ENCODE results near the gene NPPC. TPM values are rescaled to one million over a fixed set of nuclear protein-coding genes. Genes with fewer than 3 reads are reported as not detected.

The NPPC gene
- total RNA-seq, 2 donors from 2014 or later, result not detected

DNA sequence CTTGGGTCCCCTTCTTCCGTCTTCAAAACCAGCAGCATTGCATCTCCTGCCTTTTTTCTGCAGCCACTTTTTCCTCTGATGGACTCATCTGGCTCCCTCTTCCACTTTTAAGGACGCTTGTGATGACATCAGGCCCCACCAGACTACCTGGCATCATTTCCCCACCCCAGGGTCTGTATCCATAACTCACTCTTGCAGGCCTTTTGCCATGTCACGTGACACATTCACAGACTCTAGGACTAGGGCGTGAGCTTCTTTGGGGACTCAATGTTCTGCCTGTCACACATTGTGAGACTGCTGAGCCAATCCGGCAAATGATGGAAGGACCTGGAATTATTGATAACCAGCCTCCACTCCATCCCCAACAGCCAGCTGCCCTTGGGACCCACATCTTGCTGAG, 23.6 kb downstream of the NPPC start:
- Histone ChIP-seq H3K4me3 (no peak overlapping the region), H3K4me1 (ENCODE audit: control insufficient read depth in 1 of 2, low read depth in 2 of 2) (no peaks in the 10 kb centered on the region), H3K36me3 (no peaks in the 10 kb centered on the region), H3K27ac (no peak overlapping the region), H3K9me3 (no peaks in the 10 kb centered on the region), H3K27me3 (replicated peaks; ENCODE audit: insufficient read depth) (no peaks in the 10 kb centered on the region)
- ATAC-seq (ENCODE audit: insufficient number of reproducible peaks, low FRiP score, low read depth) (no peak), DNase-seq (ENCODE audit: low spot score) (no peak)
- TF ChIP-seq, protein P1, sequence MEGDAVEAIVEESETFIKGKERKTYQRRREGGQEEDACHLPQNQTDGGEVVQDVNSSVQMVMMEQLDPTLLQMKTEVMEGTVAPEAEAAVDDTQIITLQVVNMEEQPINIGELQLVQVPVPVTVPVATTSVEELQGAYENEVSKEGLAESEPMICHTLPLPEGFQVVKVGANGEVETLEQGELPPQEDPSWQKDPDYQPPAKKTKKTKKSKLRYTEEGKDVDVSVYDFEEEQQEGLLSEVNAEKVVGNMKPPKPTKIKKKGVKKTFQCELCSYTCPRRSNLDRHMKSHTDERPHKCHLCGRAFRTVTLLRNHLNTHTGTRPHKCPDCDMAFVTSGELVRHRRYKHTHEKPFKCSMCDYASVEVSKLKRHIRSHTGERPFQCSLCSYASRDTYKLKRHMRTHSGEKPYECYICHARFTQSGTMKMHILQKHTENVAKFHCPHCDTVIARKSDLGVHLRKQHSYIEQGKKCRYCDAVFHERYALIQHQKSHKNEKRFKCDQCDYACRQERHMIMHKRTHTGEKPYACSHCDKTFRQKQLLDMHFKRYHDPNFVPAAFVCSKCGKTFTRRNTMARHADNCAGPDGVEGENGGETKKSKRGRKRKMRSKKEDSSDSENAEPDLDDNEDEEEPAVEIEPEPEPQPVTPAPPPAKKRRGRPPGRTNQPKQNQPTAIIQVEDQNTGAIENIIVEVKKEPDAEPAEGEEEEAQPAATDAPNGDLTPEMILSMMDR (IDR thresholded peaks at IDR 0.05), result no peak

DNA sequence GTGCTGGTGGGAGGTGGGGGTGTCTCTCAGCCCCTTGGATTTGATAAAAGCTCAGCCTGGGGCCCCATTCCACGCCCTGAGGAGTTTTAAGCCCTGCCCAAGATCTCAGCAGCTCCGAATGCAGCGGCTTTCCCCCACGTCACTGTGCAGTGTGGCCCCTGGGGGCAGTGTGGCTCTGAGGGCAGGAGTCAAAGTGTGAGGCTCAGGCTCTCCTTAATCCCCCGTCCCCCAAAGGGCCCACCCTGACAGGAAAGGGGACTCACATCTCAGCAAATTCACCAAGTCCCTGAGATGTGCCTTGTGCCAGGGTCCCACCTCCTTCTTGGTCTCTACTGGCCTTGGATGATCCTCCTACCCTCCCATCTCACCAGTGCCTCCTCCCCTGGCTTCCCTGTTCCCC, 25.2 kb downstream of the NPPC start:
- no peaks in the 10 kb centered on the region for H3K27me3 ChIP-seq (replicated peaks; ENCODE audit: insufficient read depth)
- H3K36me3 ChIP-seq, result no peaks in the 10 kb centered on the region
- H3K4me3 ChIP-seq, result no peak overlapping the region
- no peak for ATAC-seq (ENCODE audit: insufficient number of reproducible peaks, low FRiP score, low read depth)
- no peaks in the 10 kb centered on the region for H3K4me1 ChIP-seq (ENCODE audit: control insufficient read depth in 1 of 2, low read depth in 2 of 2)
- DNase-seq (ENCODE audit: low spot score), result no peak
- TF ChIP-seq, protein P1 (IDR thresholded peaks at IDR 0.05), result no peak
- H3K9me3 ChIP-seq, result no peaks in the 10 kb centered on the region
- H3K27ac ChIP-seq, result no peak overlapping the region

DNA sequence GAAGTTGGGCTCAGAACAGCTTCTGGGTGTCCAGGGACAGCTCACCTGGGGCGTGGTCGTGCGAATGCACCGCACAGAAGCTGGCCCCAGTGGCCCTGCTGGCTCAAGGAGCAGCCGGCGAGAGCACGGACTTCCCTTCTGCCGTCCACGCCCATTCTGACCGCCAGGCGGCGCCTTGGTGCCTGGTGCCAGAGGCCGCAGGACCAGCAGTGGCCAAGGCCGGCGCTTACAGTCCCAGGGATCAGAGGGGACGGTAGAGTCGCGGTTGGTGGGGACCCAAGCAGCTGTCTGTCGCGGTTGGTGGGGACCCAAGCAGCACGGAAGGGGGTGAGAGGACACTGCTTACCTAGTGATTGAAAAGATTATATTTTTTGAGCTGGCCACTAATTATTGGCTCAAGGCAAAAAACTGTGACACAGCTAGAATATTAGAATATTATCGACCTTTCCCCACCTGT, 25.7 kb downstream of the NPPC start:
- Histone ChIP-seq H3K36me3 (no peaks in the 10 kb centered on the region), H3K27me3 (replicated peaks; ENCODE audit: insufficient read depth) (no peaks in the 10 kb centered on the region), H3K27ac (no peak overlapping the region), H3K4me3 (no peak overlapping the region), H3K9me3 (no peaks in the 10 kb centered on the region), H3K4me1 (ENCODE audit: control insufficient read depth in 1 of 2, low read depth in 2 of 2) (no peaks in the 10 kb centered on the region)
- TF ChIP-seq, protein P1 (IDR thresholded peaks at IDR 0.05), result peak; percentile 63
- DNase-seq (ENCODE audit: low spot score) (no peak), ATAC-seq (ENCODE audit: insufficient number of reproducible peaks, low FRiP score, low read depth) (no peak)

DNA sequence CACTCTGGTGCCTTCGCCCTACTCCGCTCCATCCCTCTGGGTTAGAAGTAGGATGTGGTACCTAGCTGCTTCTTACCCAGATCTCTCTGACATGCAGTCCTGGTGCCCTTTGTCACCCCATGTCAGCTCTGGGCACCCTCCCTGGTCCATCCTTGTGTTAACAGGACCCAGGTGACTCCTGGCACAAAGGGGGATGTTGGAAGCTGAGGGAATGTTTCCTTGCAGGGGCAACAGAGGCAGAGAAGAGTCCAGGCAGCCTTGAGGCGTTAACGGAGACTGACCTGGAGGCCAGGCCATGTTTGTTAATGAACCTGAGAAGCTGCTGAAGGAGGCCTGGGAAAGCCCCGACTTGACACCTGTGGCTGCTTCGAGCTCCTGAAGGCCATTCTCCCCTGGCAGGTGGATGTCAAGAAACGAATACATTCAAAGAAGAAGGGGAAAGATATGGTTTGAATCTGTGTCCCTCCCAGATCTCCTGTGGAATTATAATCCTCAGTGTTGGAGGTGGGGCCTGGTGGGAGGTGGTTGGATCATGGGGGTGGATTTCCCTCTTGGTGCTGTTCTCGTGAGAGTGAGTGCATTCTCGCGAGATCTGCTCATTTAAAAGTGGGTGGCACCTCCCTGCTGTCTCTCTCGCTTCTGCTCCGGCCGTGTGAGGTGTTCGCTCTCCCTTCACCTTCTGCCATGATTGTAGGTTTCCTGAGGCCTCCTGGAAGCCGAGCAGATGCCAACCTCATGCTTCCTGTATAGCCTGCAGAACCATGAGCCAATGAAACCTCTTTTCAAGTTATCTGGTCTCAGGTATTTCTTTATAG, 31.4 kb downstream of the NPPC start:
- TF ChIP-seq, protein P1 (IDR thresholded peaks at IDR 0.05), result no peak
- Histone ChIP-seq H3K4me1 (ENCODE audit: control insufficient read depth in 1 of 2, low read depth in 2 of 2) (no peaks in the 10 kb centered on the region), H3K27me3 (replicated peaks; ENCODE audit: insufficient read depth) (no peaks in the 10 kb centered on the region), H3K4me3 (no peak overlapping the region), H3K9me3 (no peaks in the 10 kb centered on the region), H3K36me3 (no peaks in the 10 kb centered on the region), H3K27ac (no peak overlapping the region)
- no peak for DNase-seq (ENCODE audit: low spot score)
- no peak for ATAC-seq (ENCODE audit: insufficient number of reproducible peaks, low FRiP score, low read depth)

DNA sequence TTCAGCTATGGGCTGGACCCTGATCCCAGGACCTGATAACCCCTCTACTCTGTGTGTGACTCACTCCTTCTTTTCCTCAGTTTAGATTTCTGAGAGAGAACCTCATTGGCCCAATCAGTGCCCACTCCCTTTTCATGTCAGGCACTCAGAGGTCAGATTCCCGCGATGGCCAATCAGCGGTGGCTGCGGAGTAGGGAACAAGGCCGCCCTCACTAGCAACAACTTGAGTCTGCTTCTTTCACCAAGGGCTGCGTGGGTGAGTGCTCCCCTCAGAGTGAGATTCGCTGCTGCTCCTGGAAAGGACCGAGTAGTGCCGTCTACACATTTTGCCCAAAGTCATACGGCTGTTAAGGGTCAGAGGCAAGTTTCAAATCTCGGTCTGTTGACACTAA, 34.7 kb downstream of the NPPC start:
- Histone ChIP-seq H3K27me3 (replicated peaks; ENCODE audit: insufficient read depth) (no peaks in the 10 kb centered on the region), H3K36me3 (no peaks in the 10 kb centered on the region), H3K27ac (no peak overlapping the region), H3K4me1 (ENCODE audit: control insufficient read depth in 1 of 2, low read depth in 2 of 2) (no peaks in the 10 kb centered on the region), H3K9me3 (no peaks in the 10 kb centered on the region), H3K4me3 (no peak overlapping the region)
- TF ChIP-seq, protein P1 (IDR thresholded peaks at IDR 0.05), result no peak
- ATAC-seq (ENCODE audit: insufficient number of reproducible peaks, low FRiP score, low read depth) (no peak), DNase-seq (ENCODE audit: low spot score) (no peak)

Data from thoracic aorta (tissue), 2 donors.